ENCODE results near the gene GLDN. TPM values are rescaled to one million over a fixed set of nuclear protein-coding genes. Genes with fewer than 3 reads are reported as not detected.

GLDN gene
- total and polyA plus RNA-seq, 10 of the 15 experiments (the other 5 are each of a cell fraction or from before 2014, with no cell fraction given): 0.13 TPM; not detected in 9

GRCh38 chr15:51365417-51365816 is 24.0 kb downstream of the GLDN start (continued):
- TF ChIP-seq ZNF24 (IDR thresholded peaks at IDR 0.05): no peak
- TF ChIP-seq MLLT1 (IDR thresholded peaks at IDR 0.05): no peak
- TF ChIP-seq NFYB (IDR thresholded peaks at IDR 0.05; ENCODE audit: insufficient read depth, low read depth, low read length): no peak
- TF ChIP-seq SP1 (IDR thresholded peaks at IDR 0.05; ENCODE audit: low read depth, low read length): no peak
- no peak for TF ChIP-seq KAT2A (conservative IDR thresholded peaks at IDR 0.05; ENCODE audit: control insufficient read depth, low read depth, low read length)
- no peak for TF ChIP-seq CBX3 (IDR thresholded peaks at IDR 0.05; ENCODE audit: borderline replicate concordance, low read depth)

GRCh38 chr15:51366071-51366470 is 24.6 kb downstream of the GLDN start:
- H3K27ac ChIP-seq (ENCODE audit: control insufficient read depth, insufficient read depth): no peak overlapping the region
- intact Hi-C loops (cut with micrococcal nuclease; ENCODE audit: unreplicated experiment): no loop called here
- H3K4me1 ChIP-seq (ENCODE audit: control insufficient read depth, insufficient read depth, low read length): peaks cover 4% of the 10 kb centered on the region
- no peak for ATAC-seq
- ChIA-PET POLR2A (no interaction called here), RAD21 (ENCODE audit: unreplicated experiment) (no interaction called here), SMC1A (ENCODE audit: uncharacterized antibody, unreplicated experiment) (no interaction called here), CTCF (interaction anchor here (0.7 to 2.1 kb wide), 4 partner anchors 15 to 433 kb away, joined by 3 to 7 read pairs (median 4); no protein-coding TSS in a partner anchor)
- H3K9ac ChIP-seq (ENCODE audit: control insufficient read depth, insufficient read depth, low read length): no peak overlapping the region
- H3K79me2 ChIP-seq (ENCODE audit: control insufficient read depth, insufficient read depth, low read length): no peaks in the 10 kb centered on the region
- peaks cover 6 to 8% of the 10 kb centered on the region in 2 experiments; a peak in 3 of 4 replicates for H3K27me3 ChIP-seq (replicated peaks in 1 of 2; ENCODE audit: control insufficient read depth in 2 of 2, insufficient read depth in 2 of 2, low read length in 1 of 2)
- no peaks in the 10 kb centered on the region for H4K20me1 ChIP-seq (ENCODE audit: control insufficient read depth, insufficient read depth)
- no TSS peak for BruUV-seq (replicated peaks)
- DNase-seq (ENCODE audit: low read depth, low spot score): no peak
- no peak for FAIRE-seq
- H3K36me3 ChIP-seq (ENCODE audit: control insufficient read depth in 2 of 2, insufficient read depth in 2 of 2, low read length in 1 of 2): no peaks in the 10 kb centered on the region
- H2AFZ ChIP-seq (ENCODE audit: control insufficient read depth, low read depth, low read length): no peak overlapping the region
- in situ Hi-C loops (cut with MboI): no loop called here
- H3K4me2 ChIP-seq (ENCODE audit: control insufficient read depth, insufficient read depth): no peak overlapping the region
- H3K9me3 ChIP-seq (replicated peaks; ENCODE audit: control insufficient read depth, insufficient read depth, low read length): no peaks in the 10 kb centered on the region
- 74% methylated on average over 5 of the region's 5 CpGs for WGBS (ENCODE audit: insufficient coverage, insufficient replicate concordance, low lambda C conversion rate, missing lambda C conversion rate)
- H3K4me3 ChIP-seq: no peak overlapping the region
- TF ChIP-seq E2F4 (IDR thresholded peaks at IDR 0.05; ENCODE audit: low read depth, low read length) (no peak), RBBP5 (conservative IDR thresholded peaks at IDR 0.05) (no peak), TAF1 (IDR thresholded peaks at IDR 0.05; ENCODE audit: borderline replicate concordance, low read depth, low read length) (no peak), RCOR1 (conservative IDR thresholded peaks at IDR 0.05; ENCODE audit: low read depth, low read length) (no peak), SP1 (IDR thresholded peaks at IDR 0.05; ENCODE audit: low read depth, low read length) (no peak), ELK1 (IDR thresholded peaks at IDR 0.05; ENCODE audit: low read depth, low read length) (no peak), ASH2L (IDR thresholded peaks at IDR 0.05; ENCODE audit: borderline replicate concordance, low read depth) (no peak), EZH2 (IDR thresholded peaks at IDR 0.05; ENCODE audit: borderline replicate concordance, control insufficient read depth, low read depth, low read length) (no peak), PML (IDR thresholded peaks at IDR 0.05; ENCODE audit: low read length) (no peak), ZBTB4 (CRISPR knock-in tag; IDR thresholded peaks at IDR 0.05) (no peak), NR2C2 (IDR thresholded peaks at IDR 0.05; ENCODE audit: borderline replicate concordance, control insufficient read depth, insufficient read length, low read depth) (no peak)
